K562 (cell line): ENCODE results near the gene C2CD2L. TPM values are rescaled to one million over a fixed set of nuclear protein-coding genes. Genes with fewer than 3 reads are reported as not detected.

Experiments used
- DNMT1 ChIP-seq: fragments of 450-650 bp; IDR thresholded peaks from 2 replicates; pipeline ENCODE4 v1.6.1; 2016; ENCODE audit warnings: antibody characterized with exemption, mild to moderate bottlenecking
- GABPA ChIP-seq: fragments of 200-800 bp; sonication (Bioruptor generic); conservative IDR thresholded peaks from 2 replicates; pipeline ENCODE4 v1.6.1; 2016; ENCODE audit warnings: low read depth, missing genetic modification characterization, missing compliant biosample characterization
- GTF2F1 ChIP-seq: IDR thresholded peaks from 2 replicates; pipeline ENCODE4 v1.6.1; 2011; ENCODE audit warnings: low read depth, low read length, improper control_type of control experiment
- MYC ChIP-seq, 2 experiments: fragments of 250-450 bp in 1 of 2; sonication (Bioruptor Pico) in 1 of 2; IDR thresholded peaks; 2 replicates each; pipeline versions ENCODE4 v1.5.1 to v1.6.1; 2012 to 2021; ENCODE audit warnings: low read depth in 2 of 2, borderline replicate concordance in 1 of 2, improper control_type of control experiment in 1 of 2, low read length in 1 of 2, mild to moderate bottlenecking in 1 of 2, moderate library complexity in 1 of 2
- PHF8 ChIP-seq: fragments of 200-600 bp; sonication (generic); IDR thresholded peaks from 2 replicates; pipeline ENCODE4 v1.6.1; 2012; ENCODE audit warnings: mixed run types, mild to moderate bottlenecking, inconsistent platforms, low read length, moderate library complexity, borderline replicate concordance
- RNF2 ChIP-seq: sonication (generic); IDR thresholded peaks from 2 replicates; pipeline ENCODE4 v1.6.1; 2016
- SAP30 ChIP-seq: fragments of 200-600 bp; sonication (generic); IDR thresholded peaks from 2 replicates; pipeline ENCODE4 v1.6.1; 2012; ENCODE audit warnings: borderline replicate concordance, low read depth, mild to moderate bottlenecking, moderate library complexity, low read length, control low read depth, inconsistent platforms; ENCODE audit not compliant: insufficient read depth, poor library complexity, severe bottlenecking
- SMC3 ChIP-seq: conservative IDR thresholded peaks from 2 replicates; pipeline ENCODE4 v1.6.1; 2011; ENCODE audit warnings: low read depth, low read length, improper control_type of control experiment; ENCODE audit not compliant: insufficient read depth
- WHSC1 ChIP-seq: IDR thresholded peaks from one replicate; pipeline ENCODE4 v1.6.1; 2012; ENCODE audit warnings: low read length, control low read depth, inconsistent platforms
- ZNF41 ChIP-seq: fragments of 250-450 bp; sonication (Bioruptor Pico); conservative IDR thresholded peaks from 2 replicates; pipeline ENCODE4 v1.4.0; 2020; ENCODE audit warnings: mild to moderate bottlenecking
- ZNF764 ChIP-seq: fragments of 250-450 bp; sonication (Bioruptor Pico); IDR thresholded peaks from 2 replicates; pipeline ENCODE4 v1.4.0; 2020; ENCODE audit warnings: low read depth, mild to moderate bottlenecking, moderate library complexity
- ZNF77 ChIP-seq: fragments of 250-450 bp; sonication (Bioruptor Pico); IDR thresholded peaks from 2 replicates; pipeline ENCODE4 v1.5.0; 2020
- polyA plus RNA-seq, 8 experiments: library from polyadenylated mRNA; depleted of rRNA in 4 of 8; stranded (reverse) in 5 of 8; unstranded in 3 of 8; fragments of >200 nt; fragmentation: Nextera tagmentation in 2 of 8; fragmentation: Illumina TruSeq in 1 of 8; extraction: Ambion mirVana in 2 of 8; extraction: Trizol in 1 of 8; gene quantifications; 2 replicates each; pipeline versions ENCODE4 v1.2.1 to v1.2.3, GENCODE V29; 2011 to 2014; ENCODE audit warnings: inconsistent platforms in 1 of 8, missing spikeins in 1 of 8
- total RNA-seq, 7 experiments: library from RNA; depleted of rRNA in 6 of 7; stranded (reverse); fragments of >200 nt in 6 of 7; fragmentation: Illumina TruSeq in 2 of 7; extraction: Trizol in 2 of 7; gene quantifications; 2 replicates each; pipeline versions ENCODE4 v1.2.1 to v1.2.3, GENCODE V29; 2011 to 2021; ENCODE audit warnings: low replicate concordance in 1 of 7
- TF ChIP-seq, protein P1 (sequence below): fragments of 450-650 bp; IDR thresholded peaks from 2 replicates; pipeline ENCODE4 v1.6.1; 2016; ENCODE audit warnings: antibody characterized with exemption
- TF ChIP-seq, protein P2 (sequence below), 2 experiments: fragments of 450-650 bp; IDR thresholded peaks; 2 replicates each; pipeline ENCODE4 v1.6.1; 2016; ENCODE audit warnings: mild to moderate bottlenecking in 2 of 2, borderline replicate concordance in 1 of 2, low read depth in 1 of 2, moderate library complexity in 1 of 2

Gene C2CD2L
- total and polyA plus RNA-seq, 9 of the 15 experiments (the other 6 are each of a cell fraction or from before 2014, with no cell fraction given) = 0.66 to 41.2 (median 14.8) TPM

DNA sequence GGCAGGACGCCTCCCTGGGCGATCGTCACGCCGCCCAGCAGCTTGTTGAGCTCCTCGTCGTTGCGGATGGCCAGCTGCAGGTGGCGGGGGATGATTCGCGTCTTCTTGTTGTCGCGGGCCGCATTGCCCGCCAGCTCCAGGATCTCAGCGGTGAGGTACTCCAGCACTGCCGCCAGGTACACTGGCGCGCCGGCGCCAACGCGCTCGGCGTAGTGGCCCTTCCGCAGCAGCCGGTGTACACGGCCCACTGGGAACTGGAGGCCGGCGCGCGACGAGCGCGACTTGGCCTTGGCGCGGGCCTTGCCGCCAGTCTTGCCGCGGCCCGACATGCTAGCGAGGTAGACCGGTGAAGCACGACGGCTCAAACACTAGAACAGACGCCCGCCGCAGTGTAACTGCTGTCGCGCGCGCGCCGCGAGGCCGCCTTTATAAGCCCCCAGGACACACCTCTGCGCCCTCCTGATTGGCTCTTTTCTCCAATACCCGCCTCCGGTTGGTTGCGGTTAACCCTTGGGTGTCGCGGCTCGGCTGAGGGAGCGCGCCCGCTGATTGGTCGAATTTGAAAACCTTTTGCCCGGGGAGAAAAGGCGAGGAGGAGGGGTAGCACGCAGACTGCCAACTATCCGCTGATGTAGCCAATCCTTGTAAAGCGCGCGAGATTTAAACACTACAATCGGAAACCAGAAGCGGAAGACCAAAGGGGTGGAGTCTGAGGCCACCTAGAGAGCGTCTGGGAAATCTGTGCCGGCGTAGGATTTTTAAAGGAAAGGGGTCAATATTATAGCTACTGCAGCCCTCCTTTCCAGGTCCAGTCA lies 11.9 kb upstream of the C2CD2L start (continued):
- TF ChIP-seq, protein P1, sequence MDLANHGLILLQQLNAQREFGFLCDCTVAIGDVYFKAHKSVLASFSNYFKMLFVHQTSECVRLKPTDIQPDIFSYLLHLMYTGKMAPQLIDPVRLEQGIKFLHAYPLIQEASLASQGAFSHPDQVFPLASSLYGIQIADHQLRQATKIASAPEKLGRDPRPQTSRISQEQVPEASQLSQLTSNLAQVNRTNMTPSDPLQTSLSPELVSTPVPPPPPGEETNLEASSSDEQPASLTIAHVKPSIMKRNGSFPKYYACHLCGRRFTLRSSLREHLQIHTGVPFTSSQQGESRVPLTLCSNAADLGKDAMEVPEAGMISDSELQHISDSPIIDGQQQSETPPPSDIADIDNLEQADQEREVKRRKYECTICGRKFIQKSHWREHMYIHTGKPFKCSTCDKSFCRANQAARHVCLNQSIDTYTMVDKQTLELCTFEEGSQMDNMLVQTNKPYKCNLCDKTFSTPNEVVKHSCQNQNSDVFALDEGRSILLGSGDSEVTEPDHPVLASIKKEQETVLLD = no peak
- TF ChIP-seq WHSC1 = no peak
- no peak for TF ChIP-seq ZNF41 (CRISPR knock-in tag)
- TF ChIP-seq PHF8 = peak; percentile 90
- TF ChIP-seq GABPA (tag) = peak; percentile 56
- TF ChIP-seq, protein P2, sequence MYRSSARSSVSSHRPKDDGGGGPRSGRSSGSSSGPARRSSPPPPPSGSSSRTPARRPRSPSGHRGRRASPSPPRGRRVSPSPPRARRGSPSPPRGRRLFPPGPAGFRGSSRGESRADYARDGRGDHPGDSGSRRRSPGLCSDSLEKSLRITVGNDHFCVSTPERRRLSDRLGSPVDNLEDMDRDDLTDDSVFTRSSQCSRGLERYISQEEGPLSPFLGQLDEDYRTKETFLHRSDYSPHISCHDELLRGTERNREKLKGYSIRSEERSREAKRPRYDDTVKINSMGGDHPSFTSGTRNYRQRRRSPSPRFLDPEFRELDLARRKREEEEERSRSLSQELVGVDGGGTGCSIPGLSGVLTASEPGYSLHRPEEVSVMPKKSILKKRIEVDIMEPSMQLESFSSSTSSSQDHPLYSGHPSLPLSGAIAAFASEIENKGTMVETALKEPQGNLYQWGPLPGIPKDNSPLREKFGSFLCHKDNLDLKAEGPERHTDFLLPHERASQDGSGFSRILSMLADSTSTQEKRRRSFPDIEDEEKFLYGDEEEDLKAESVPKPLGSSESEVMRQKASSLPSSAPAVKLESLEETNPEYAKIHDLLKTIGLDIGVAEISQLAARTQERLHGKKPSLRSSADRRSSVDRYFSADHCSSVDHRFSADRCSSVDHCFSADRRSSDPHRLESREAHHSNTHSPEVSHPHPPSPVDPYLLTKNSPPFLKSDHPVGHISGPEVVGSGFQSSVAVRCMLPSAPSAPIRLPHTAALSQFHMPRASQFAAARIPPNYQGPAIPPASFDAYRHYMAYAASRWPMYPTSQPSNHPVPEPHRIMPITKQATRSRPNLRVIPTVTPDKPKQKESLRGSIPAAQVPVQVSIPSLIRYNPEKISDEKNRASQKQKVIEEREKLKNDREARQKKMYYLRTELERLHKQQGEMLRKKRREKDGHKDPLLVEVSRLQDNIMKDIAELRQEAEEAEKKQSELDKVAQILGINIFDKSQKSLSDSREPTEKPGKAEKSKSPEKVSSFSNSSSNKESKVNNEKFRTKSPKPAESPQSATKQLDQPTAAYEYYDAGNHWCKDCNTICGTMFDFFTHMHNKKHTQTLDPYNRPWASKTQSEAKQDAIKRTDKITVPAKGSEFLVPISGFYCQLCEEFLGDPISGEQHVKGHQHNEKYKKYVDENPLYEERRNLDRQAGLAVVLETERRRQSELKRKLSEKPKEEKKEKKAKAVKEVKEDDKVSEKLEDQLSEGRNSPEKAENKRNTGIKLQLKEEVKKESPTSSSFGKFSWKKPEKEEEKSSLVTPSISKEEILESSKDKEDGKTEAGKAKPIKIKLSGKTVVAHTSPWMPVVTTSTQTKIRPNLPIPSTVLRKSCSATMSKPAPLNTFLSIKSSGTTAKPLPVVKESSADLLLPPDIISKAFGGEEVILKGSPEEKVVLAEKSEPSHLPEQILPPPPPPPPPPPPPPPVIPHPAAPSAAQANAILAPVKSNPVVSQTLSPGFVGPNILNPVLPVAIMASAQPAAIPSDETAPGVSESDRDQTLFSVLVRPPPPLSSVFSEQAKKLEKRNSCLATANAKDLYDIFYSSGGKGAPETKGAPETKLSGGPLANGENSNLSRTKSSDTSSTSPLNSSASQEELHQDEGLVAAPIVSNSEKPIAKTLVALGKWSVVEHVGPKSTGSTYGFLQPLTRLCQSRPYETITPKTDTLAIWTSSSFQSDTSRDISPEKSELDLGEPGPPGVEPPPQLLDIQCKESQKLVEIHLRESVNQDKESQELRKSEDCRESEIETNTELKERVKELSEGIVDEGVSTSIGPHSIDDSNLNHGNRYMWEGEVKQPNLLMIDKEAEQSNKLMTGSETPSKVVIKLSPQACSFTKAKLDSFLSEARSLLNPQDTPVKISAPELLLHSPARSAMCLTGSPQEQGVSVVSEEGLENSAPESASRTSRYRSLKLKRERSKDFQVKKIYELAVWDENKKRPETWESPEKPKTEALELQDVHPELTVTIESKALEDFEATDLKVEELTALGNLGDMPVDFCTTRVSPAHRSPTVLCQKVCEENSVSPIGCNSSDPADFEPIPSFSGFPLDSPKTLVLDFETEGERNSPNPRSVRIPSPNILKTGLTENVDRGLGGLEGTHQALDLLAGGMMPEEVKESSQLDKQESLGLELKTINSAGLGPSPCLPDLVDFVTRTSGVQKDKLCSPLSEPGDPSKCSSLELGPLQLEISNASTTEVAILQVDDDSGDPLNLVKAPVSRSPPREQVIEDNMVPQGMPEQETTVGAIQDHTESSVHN (IDR thresholded peaks at IDR 0.05; ENCODE audit: borderline replicate concordance in 1 of 2, low read depth in 1 of 2) = no peak
- TF ChIP-seq ZNF764 (CRISPR knock-in tag) = no peak
- TF ChIP-seq SAP30 = peak; percentile 45
- peak; percentile 89 for TF ChIP-seq MYC (IDR thresholded peaks at IDR 0.05; ENCODE audit: low read depth, low read length)
- peak; percentile 93; the same call in 1 of the 2 replicates for TF ChIP-seq MYC (CRISPR knock-in tag; IDR thresholded peaks at IDR 0.05; ENCODE audit: borderline replicate concordance, low read depth)
- no peak; the same call in 1 of the 2 replicates for TF ChIP-seq SMC3
- TF ChIP-seq DNMT1 = no peak
- TF ChIP-seq ZNF77 = no peak
- peak; percentile 72; the same call in 1 of the 2 replicates for TF ChIP-seq RNF2
- TF ChIP-seq GTF2F1 = peak; percentile 99
